Measurements from ENCODE around the gene PIF1. TPM values are rescaled to one million over a fixed set of nuclear protein-coding genes. Genes with fewer than 3 reads are reported as not detected.
A peak's percentile ranks its signal among the peaks of the same experiment; 100 is the strongest.

PIF1 gene
- total and polyA plus RNA-seq, 2 of the 4 experiments (the other 2 are of a cell fraction) = 3.9 to 19.9 TPM

GRCh38 chr15:64847876-64848716, 22.6 kb upstream of the PIF1 start:
- no peaks in the 10 kb centered on the region for H3K9me3 ChIP-seq (ENCODE audit: control insufficient read depth, insufficient read depth, low read length)
- H3K18ac ChIP-seq (ENCODE audit: low read depth, low read length) = no peak overlapping the region
- H3K14ac ChIP-seq (replicated peaks; ENCODE audit: low read depth, low read length) = peak overlapping the region; percentile 73
- ATAC-seq (ENCODE audit: low read depth) (no peak), DNase-seq (peak; percentile 34)
- peak overlapping the region; percentile 7; the same call in 1 of the 2 replicates for H3K4me2 ChIP-seq (ENCODE audit: low read depth, low read length)
- H2BK5ac ChIP-seq (ENCODE audit: low read depth, low read length, poor library complexity, severe bottlenecking) = peak overlapping the region; percentile 49
- H3K9me1 ChIP-seq (ENCODE audit: insufficient read depth, low read length) = peaks cover 47% of the 10 kb centered on the region
- CTCF ChIA-PET = no interaction called here
- H3K27me3 ChIP-seq (ENCODE audit: control insufficient read depth, insufficient read depth, low read length) = no peaks in the 10 kb centered on the region
- 0 out of 2 replicates have a peak overlapping the region, but pooled peaks have one; percentile 20 for H3K4ac ChIP-seq (ENCODE audit: low read depth, low read length)
- no peak overlapping the region for H2BK120ac ChIP-seq (ENCODE audit: low read depth, low read length)
- H2AFZ ChIP-seq (replicated peaks; ENCODE audit: low read length, poor library complexity) = no peak overlapping the region
- H3K79me1 ChIP-seq (ENCODE audit: low read depth in 1 of 2, low read length in 2 of 2) = peaks cover 18 to 82% of the 10 kb centered on the region in 2 experiments
- no peak overlapping the region for H2BK20ac ChIP-seq (ENCODE audit: low read depth, low read length)
- no TSS peak for BruUV-seq (replicated peaks)
- 79% methylated on average over 5 of the region's 8 CpGs; no CpG with 5 or more reads in 1 of the 2 experiments for WGBS, 2 experiments (ENCODE audit: extremely low coverage in 2 of 2, insufficient read length in 1 of 2)
- H4K8ac ChIP-seq (ENCODE audit: low read depth in 2 of 2, low read length in 2 of 2) = no peak overlapping the region; a peak in 1 of 4 replicates
- H3K23ac ChIP-seq (ENCODE audit: low read depth, low read length) = peak overlapping the region; percentile 59
- no peak overlapping the region for H3K9ac ChIP-seq (ENCODE audit: low read depth, low read length)
- peaks cover 43% of the 10 kb centered on the region for H3K4me1 ChIP-seq (ENCODE audit: control insufficient read depth, insufficient read depth, low read length)
- peaks cover 37% of the 10 kb centered on the region for H3K36me3 ChIP-seq (ENCODE audit: control insufficient read depth, insufficient read depth, low read length)
- no peak overlapping the region; the same call in 1 of the 2 replicates for H4K5ac ChIP-seq (ENCODE audit: low read depth, low read length)
- no peak for TF ChIP-seq POLR2A (IDR thresholded peaks at IDR 0.05; ENCODE audit: low read depth, low read length)
- no peak for TF ChIP-seq CHD1 (IDR thresholded peaks at IDR 0.05; ENCODE audit: low read depth, low read length)
- TF ChIP-seq MAZ (IDR thresholded peaks at IDR 0.05; ENCODE audit: borderline replicate concordance, low read depth, low read length) = no peak
- TF ChIP-seq RCOR1 (IDR thresholded peaks at IDR 0.05; ENCODE audit: insufficient replicate concordance, low read length) = no peak
- no peak for TF ChIP-seq FOS (IDR thresholded peaks at IDR 0.05; ENCODE audit: low read depth, low read length)
- H2BK15ac ChIP-seq (ENCODE audit: low read depth, low read length) = no peak overlapping the region
- H4K91ac ChIP-seq (ENCODE audit: insufficient read depth, low read depth, low read length) = 0 out of 2 replicates have a peak overlapping the region, but pooled peaks have one; percentile 38
- in situ Hi-C loops (cut with MboI; ENCODE audit: low sequenced_read_pairs) = no loop called here
- H3K4me3 ChIP-seq (ENCODE audit: insufficient read depth, low read depth, low read length) = no peak overlapping the region
- H4K20me1 ChIP-seq (ENCODE audit: insufficient read depth, low read length) = peaks cover 64% of the 10 kb centered on the region
- no peak overlapping the region for H2AK9ac ChIP-seq (replicated peaks; ENCODE audit: low read depth, low read length, poor library complexity)
- dilution Hi-C loops (cut with HindIII; ENCODE audit: low sequenced_read_pairs, unreplicated experiment) = no loop called here
- H2AK5ac ChIP-seq (ENCODE audit: low read depth, low read length) = peak overlapping the region; percentile 36; the same call in 1 of the 2 replicates
- no peak overlapping the region for H3K56ac ChIP-seq (ENCODE audit: extremely low read depth, insufficient read depth, low read length)
- intact Hi-C loops (cut with micrococcal nuclease) = no loop called here
- POLR2A ChIA-PET (ENCODE audit: unreplicated experiment) = interaction anchor here (0.6 kb wide), 1 partner anchor 11 kb away, joined by 4 read pairs; no protein-coding TSS in a partner anchor
- H3K27ac ChIP-seq (ENCODE audit: insufficient read depth, low read length) = peak overlapping the region; percentile 27; the same call in 1 of the 2 replicates

All from IMR-90 (cell line).